GM10248 (cell line): Measurements from ENCODE around the gene SKAP1.

Experiments used
- CTCF ChIA-PET: fragments of 300-600 bp; sonication (Branson Sonifier 250); formaldehyde crosslinking; extraction: SDS; loops from one replicate; lab custom pipeline; 2021; ENCODE audit warnings: antibody characterized with exemption; lab: Yijun Ruan, JAX
- POLR2A ChIA-PET: fragments of 350-650 bp; sonication (Branson Sonifier 250); formaldehyde crosslinking; extraction: SDS; loops from one replicate; lab custom pipeline; 2020; ENCODE audit warnings: antibody characterized with exemption; lab: Yijun Ruan, JAX
- DNase-seq: peaks from one replicate; pipeline ENCODE4 v3.0.0; 2012; ENCODE audit errors: extremely low spot score
- CTCF ChIP-seq: IDR thresholded peaks from 2 replicates; pipeline ENCODE4 v1.5.1; 2012; ENCODE audit warnings: mild to moderate bottlenecking, low read depth; ENCODE audit errors: extremely low read depth, missing control alignments, control extremely low read depth

SKAP1 gene

GRCh38 chr17:48285614-48286013 is 144.4 kb downstream of the SKAP1 start:
- ChIA-PET POLR2A (no interaction called here), CTCF (no interaction called here)
- no peak for DNase-seq
- TF ChIP-seq CTCF = no peak

- TF ChIP-seq CTCF = no peak
- ChIA-PET POLR2A (no interaction called here), CTCF (interaction anchor here (0.9 to 4.6 kb wide), 5 partner anchors 9 to 24 kb away, joined by 3 to 19 read pairs (median 3); no protein-coding TSS in a partner anchor)
- no peak for DNase-seq
Observed at GRCh38 chr17:48283907-48284306, 146.1 kb downstream of the SKAP1 start.

- no peak for TF ChIP-seq CTCF
- CTCF ChIA-PET = interaction anchor here (0.9 to 4.6 kb wide), 8 partner anchors 10 to 53 kb away, joined by 3 to 19 read pairs (median 3); no protein-coding TSS in a partner anchor
- POLR2A ChIA-PET = no interaction called here
- no peak for DNase-seq
Observed at GRCh38 chr17:48283411-48283810, 146.6 kb downstream of the SKAP1 start.

- ChIA-PET CTCF (interaction anchor here (0.8 to 4.6 kb wide), 7 partner anchors 10 to 336 kb away, joined by 3 to 19 read pairs (median 3); no protein-coding TSS in a partner anchor), POLR2A (no interaction called here)
- no peak for DNase-seq
- TF ChIP-seq CTCF = no peak
Observed at GRCh38 chr17:48282303-48282702, 147.7 kb downstream of the SKAP1 start.

GRCh38 chr17:48278760-48279491 is 151.1 kb downstream of the SKAP1 start:
- POLR2A ChIA-PET = no interaction called here
- CTCF ChIA-PET = interaction anchor here (1.2 to 2.3 kb wide), 5 partner anchors 9 to 33 kb away, joined by 3 to 10 read pairs (median 3); no protein-coding TSS in a partner anchor
- no peak for TF ChIP-seq CTCF
- DNase-seq = no peak

- CTCF ChIA-PET = no interaction called here
- POLR2A ChIA-PET = no interaction called here
Observed at GRCh38 chr17:48276776-48277175, 153.2 kb downstream of the SKAP1 start.

More at GRCh38 chr17:48276776-48277175, 153.2 kb downstream of the SKAP1 start:
- no peak for TF ChIP-seq CTCF
- no peak for DNase-seq
